ENCODE data around the gene ZDHHC20. TPM values are rescaled to one million over a fixed set of nuclear protein-coding genes. Genes with fewer than 3 reads are reported as not detected.
A peak's percentile ranks its signal among the peaks of the same experiment; 100 is the strongest.

Gene ZDHHC20
- total RNA-seq, 1 experiment from 2014 or later, result 53.7 TPM

DNA sequence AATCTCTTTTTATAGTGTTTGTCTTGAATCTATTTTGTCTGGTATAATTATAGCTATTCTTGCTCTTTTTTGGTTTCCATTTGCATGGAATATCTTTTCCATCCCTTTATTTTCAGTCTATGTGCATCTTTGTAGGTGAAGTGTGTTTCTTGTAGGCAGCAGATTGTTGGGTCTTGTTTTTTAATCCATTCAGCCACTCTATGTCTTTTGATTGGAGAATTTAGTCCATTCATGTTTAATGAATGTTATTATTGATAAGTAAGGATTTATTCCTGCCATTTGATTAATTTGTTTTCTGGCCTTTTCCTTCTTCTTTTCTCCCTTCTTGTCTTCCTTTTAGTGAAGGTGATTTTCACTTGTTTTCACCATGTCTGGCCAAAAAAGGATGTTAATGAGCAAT is 11.7 kb upstream of the ZDHHC20 start:
- CTCF ChIA-PET, result no interaction called here

DNA sequence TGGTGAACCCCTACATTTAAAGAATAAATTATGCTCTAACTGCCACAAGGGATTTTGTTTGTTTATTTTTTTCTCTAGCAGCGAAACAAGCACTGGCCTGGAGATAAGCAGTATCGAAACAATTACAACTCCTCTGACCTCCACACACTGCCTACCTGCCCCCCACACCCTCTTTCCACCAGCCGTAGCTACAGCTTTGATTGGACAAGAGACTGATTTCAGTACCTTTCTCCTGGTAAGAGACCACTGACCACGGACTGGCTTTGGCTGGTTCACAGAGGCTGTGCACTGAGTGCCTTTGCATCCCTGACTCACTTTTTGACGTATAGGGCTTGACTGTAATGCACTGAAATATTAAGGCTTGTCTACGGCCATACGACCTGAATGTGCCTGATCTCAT is 7.4 kb upstream of the ZDHHC20 start:
- Histone ChIP-seq H3K4me3 (ENCODE audit: low read length) (no peak overlapping the region), H3K4me1 (ENCODE audit: insufficient read depth, low read length) (peaks cover 21% of the 10 kb centered on the region), H3K9me3 (ENCODE audit: low read length) (no peaks in the 10 kb centered on the region), H3K27ac (ENCODE audit: low read length) (peak overlapping the region; percentile 69), H3K4me2 (ENCODE audit: low read length) (peak overlapping the region; percentile 80), H3F3A (ENCODE audit: low read length, unreplicated experiment) (no peaks in the 10 kb centered on the region), H3K9ac (ENCODE audit: low read length) (no peak overlapping the region), H3K9me2 (replicated peaks; ENCODE audit: low read length) (no peaks in the 10 kb centered on the region), H2AFZ (ENCODE audit: low read length) (0 out of 2 replicates have a peak overlapping the region, but pooled peaks have one; percentile 78), H3K79me2 (ENCODE audit: low read length) (no peaks in the 10 kb centered on the region), H3K27me3 (ENCODE audit: low read length) (no peaks in the 10 kb centered on the region), H4K20me1 (ENCODE audit: low read length) (no peaks in the 10 kb centered on the region), H3K36me3 (ENCODE audit: low read depth, low read length) (no peaks in the 10 kb centered on the region)
- TF ChIP-seq EZH2 (IDR thresholded peaks at IDR 0.05; ENCODE audit: low read length, unreplicated experiment) (no peak), EZH2phosphoT487 (IDR thresholded peaks at IDR 0.05; ENCODE audit: borderline replicate concordance, low read length) (no peak)
- TF ChIP-seq, protein P1, sequence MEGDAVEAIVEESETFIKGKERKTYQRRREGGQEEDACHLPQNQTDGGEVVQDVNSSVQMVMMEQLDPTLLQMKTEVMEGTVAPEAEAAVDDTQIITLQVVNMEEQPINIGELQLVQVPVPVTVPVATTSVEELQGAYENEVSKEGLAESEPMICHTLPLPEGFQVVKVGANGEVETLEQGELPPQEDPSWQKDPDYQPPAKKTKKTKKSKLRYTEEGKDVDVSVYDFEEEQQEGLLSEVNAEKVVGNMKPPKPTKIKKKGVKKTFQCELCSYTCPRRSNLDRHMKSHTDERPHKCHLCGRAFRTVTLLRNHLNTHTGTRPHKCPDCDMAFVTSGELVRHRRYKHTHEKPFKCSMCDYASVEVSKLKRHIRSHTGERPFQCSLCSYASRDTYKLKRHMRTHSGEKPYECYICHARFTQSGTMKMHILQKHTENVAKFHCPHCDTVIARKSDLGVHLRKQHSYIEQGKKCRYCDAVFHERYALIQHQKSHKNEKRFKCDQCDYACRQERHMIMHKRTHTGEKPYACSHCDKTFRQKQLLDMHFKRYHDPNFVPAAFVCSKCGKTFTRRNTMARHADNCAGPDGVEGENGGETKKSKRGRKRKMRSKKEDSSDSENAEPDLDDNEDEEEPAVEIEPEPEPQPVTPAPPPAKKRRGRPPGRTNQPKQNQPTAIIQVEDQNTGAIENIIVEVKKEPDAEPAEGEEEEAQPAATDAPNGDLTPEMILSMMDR (conservative IDR thresholded peaks at IDR 0.05; ENCODE audit: low read depth, low read length), result no peak
- no peak for DNase-seq
- intact Hi-C loops (cut with micrococcal nuclease), result no loop called here
- CTCF ChIA-PET, result no interaction called here
- no peak for ATAC-seq
- no TSS peak for BruUV-seq (replicated peaks)
- POLR2A ChIA-PET (ENCODE audit: unreplicated experiment), result no interaction called here

More for the DNA sequence above, 11.7 kb upstream of the ZDHHC20 start:
- Histone ChIP-seq H3K4me1 (ENCODE audit: insufficient read depth, low read length) (peaks cover 11% of the 10 kb centered on the region), H3K79me2 (ENCODE audit: low read length) (no peaks in the 10 kb centered on the region), H4K20me1 (ENCODE audit: low read length) (no peaks in the 10 kb centered on the region), H2AFZ (ENCODE audit: low read length) (no peak overlapping the region), H3K27me3 (ENCODE audit: low read length) (no peaks in the 10 kb centered on the region), H3K27ac (ENCODE audit: low read length) (no peak overlapping the region), H3K4me3 (ENCODE audit: low read length) (no peak overlapping the region), H3F3A (ENCODE audit: low read length, unreplicated experiment) (no peaks in the 10 kb centered on the region), H3K9ac (ENCODE audit: low read length) (no peak overlapping the region), H3K36me3 (ENCODE audit: low read depth, low read length) (no peaks in the 10 kb centered on the region), H3K4me2 (ENCODE audit: low read length) (no peak overlapping the region), H3K9me2 (replicated peaks; ENCODE audit: low read length) (no peaks in the 10 kb centered on the region), H3K9me3 (ENCODE audit: low read length) (no peaks in the 10 kb centered on the region)
- POLR2A ChIA-PET (ENCODE audit: unreplicated experiment), result no interaction called here
- TF ChIP-seq EZH2phosphoT487 (IDR thresholded peaks at IDR 0.05; ENCODE audit: borderline replicate concordance, low read length), result no peak
- TF ChIP-seq EZH2 (IDR thresholded peaks at IDR 0.05; ENCODE audit: low read length, unreplicated experiment), result no peak
- TF ChIP-seq, protein P1 (conservative IDR thresholded peaks at IDR 0.05; ENCODE audit: low read depth, low read length), result no peak
- DNase-seq (no peak), ATAC-seq (no peak)
- BruUV-seq (replicated peaks), result no TSS peak
- intact Hi-C loops (cut with micrococcal nuclease), result no loop called here

DNA sequence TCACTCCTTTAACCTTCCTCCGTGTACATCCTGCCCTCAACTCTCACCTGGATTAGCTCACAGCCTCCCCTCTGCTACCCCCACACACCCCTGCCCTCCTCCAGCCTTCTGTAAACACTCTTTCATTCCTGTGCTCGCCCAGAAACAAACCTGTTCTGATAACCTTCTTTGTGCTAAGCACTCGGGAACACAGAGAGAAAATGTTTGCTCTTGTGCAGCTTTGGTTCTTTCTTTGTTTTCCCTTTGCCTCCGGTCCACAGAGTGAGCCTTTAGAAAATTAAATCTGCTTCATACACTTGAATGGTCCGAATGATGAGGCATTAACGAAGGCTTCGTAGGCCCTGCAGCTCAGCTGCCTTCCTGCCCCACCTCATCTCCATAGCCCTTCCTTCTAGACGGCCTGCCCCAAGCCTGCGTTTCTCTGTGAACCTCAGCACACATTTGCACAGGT is 6.6 kb upstream of the ZDHHC20 start:
- CTCF ChIA-PET, result interaction anchor here (0.5 to 0.6 kb wide), 2 partner anchors 9 to 11 kb away, joined by 3 read pairs; no protein-coding TSS in a partner anchor
- POLR2A ChIA-PET (ENCODE audit: unreplicated experiment), result interaction anchor here (0.6 kb wide), 1 partner anchor 290 kb away, joined by 3 read pairs; the partner anchor contains the start of genes MRPL57 and SKA3
- peak; percentile 95 for ATAC-seq

More for the DNA sequence above, 6.6 kb upstream of the ZDHHC20 start:
- Histone ChIP-seq H3K27me3 (ENCODE audit: low read length) (no peaks in the 10 kb centered on the region), H3K27ac (ENCODE audit: low read length) (peak overlapping the region; percentile 69), H3K4me2 (ENCODE audit: low read length) (peak overlapping the region; percentile 80), H3K79me2 (ENCODE audit: low read length) (no peaks in the 10 kb centered on the region), H3F3A (ENCODE audit: low read length, unreplicated experiment) (no peaks in the 10 kb centered on the region), H3K4me1 (ENCODE audit: insufficient read depth, low read length) (peaks cover 21% of the 10 kb centered on the region), H3K4me3 (ENCODE audit: low read length) (peak overlapping the region; percentile 44; the same call in 1 of the 2 replicates), H3K9me2 (replicated peaks; ENCODE audit: low read length) (no peaks in the 10 kb centered on the region), H3K9ac (ENCODE audit: low read length) (no peak overlapping the region), H2AFZ (ENCODE audit: low read length) (peak overlapping the region; percentile 78), H4K20me1 (ENCODE audit: low read length) (no peaks in the 10 kb centered on the region), H3K36me3 (ENCODE audit: low read depth, low read length) (no peaks in the 10 kb centered on the region), H3K9me3 (ENCODE audit: low read length) (no peaks in the 10 kb centered on the region)
- no TSS peak for BruUV-seq (replicated peaks)
- intact Hi-C loops (cut with micrococcal nuclease), result no loop called here
- TF ChIP-seq, protein P1 (conservative IDR thresholded peaks at IDR 0.05; ENCODE audit: low read depth, low read length), result no peak
- no peak for TF ChIP-seq EZH2 (IDR thresholded peaks at IDR 0.05; ENCODE audit: low read length, unreplicated experiment)
- TF ChIP-seq EZH2phosphoT487 (IDR thresholded peaks at IDR 0.05; ENCODE audit: borderline replicate concordance, low read length), result no peak
- peak; percentile 65 for DNase-seq
